IPS-15b (cell line): Measurements from ENCODE around the gene BRD1.

ENCODE experiments used
- H3K27me3 ChIP-seq: one replicate; pipeline ENCODE4 v1.6.1; 2013; ENCODE audit warnings: low read length; ENCODE audit not compliant: control insufficient read depth, insufficient read depth
- H3K36me3 ChIP-seq: one replicate; pipeline ENCODE4 v1.6.1; 2013; ENCODE audit warnings: low read length; ENCODE audit not compliant: control insufficient read depth, insufficient read depth
- H3K4me1 ChIP-seq: one replicate; pipeline ENCODE4 v1.6.1; 2013; ENCODE audit warnings: mild to moderate bottlenecking, low read length; ENCODE audit not compliant: control insufficient read depth, insufficient read depth
- H3K4me3 ChIP-seq: one replicate; pipeline ENCODE4 v1.5.1; 2013; ENCODE audit warnings: low read depth, low read length
- H3K9ac ChIP-seq: one replicate; pipeline ENCODE4 v1.6.1; 2013; ENCODE audit warnings: low read depth, mild to moderate bottlenecking, low read length
- H3K9me3 ChIP-seq: one replicate; pipeline ENCODE4 v1.6.1; 2013; ENCODE audit warnings: mild to moderate bottlenecking, low read length; ENCODE audit not compliant: control insufficient read depth, insufficient read depth

BRD1 gene

DNA sequence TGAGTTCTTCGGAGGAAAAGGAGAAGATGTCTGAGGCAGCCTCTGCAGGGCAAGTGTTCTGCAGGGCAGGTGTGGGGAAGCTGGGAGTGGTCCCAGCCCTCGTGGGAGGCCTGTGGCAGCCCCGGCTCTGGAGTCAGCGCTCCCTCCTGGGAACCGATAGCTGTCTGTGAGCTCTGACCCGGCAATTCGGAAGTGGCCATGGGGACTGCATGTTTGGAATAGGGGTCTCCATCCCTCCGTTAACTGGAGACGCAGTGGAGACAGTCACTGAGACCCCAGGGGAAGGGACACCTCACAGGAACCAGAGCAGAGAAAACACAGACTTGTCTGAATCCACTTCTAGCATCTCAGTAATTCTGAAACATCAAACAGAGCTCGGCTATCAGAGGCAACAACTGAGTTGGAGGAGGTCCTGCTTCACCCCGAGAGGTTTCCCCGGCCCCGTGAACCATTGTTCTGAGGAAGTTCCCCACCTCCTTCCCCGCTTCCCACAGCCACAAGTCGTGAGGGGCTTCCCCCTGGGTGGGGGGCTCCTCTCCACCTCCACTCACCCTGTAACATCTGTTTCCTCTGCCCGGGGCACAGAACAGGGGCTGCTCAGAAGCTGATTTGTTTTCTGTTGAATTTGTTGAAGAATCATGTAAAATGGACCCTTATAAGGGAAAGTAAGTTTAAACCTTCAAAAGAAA lies 99.6 kb downstream of the BRD1 start:
- Histone ChIP-seq H3K9ac (no peak overlapping the region), H3K4me3 (no peak overlapping the region), H3K9me3 (no peaks in the 10 kb centered on the region), H3K36me3 (no peaks in the 10 kb centered on the region), H3K27me3 (peaks cover 17% of the 10 kb centered on the region), H3K4me1 (no peaks in the 10 kb centered on the region)

GRCh38 chr22:49727191-49727880 lies 100.3 kb downstream of the BRD1 start:
- Histone ChIP-seq H3K27me3 (peaks cover 17% of the 10 kb centered on the region), H3K9ac (no peak overlapping the region), H3K36me3 (no peaks in the 10 kb centered on the region), H3K4me1 (no peaks in the 10 kb centered on the region), H3K4me3 (no peak overlapping the region), H3K9me3 (no peaks in the 10 kb centered on the region)

DNA sequence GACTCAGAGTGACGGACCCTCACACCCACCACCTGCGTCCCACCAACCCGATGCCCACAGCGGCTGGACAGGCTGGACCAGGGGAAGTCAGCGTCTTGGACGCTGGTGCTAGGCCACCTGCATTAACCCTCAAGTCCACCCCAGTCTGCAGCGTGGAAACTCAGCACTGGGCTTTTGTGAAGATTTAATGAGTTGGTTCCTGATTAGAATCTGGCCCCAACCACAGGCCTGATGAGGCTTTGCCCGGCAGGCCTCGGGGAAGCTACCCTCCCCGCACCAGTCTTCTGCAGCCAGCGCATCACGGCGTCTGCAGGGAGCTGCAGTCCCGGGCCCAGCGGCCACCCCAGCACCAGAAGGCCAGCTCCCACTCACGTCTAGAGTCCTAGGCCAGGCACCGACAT lies 101.0 kb downstream of the BRD1 start:
- H3K27me3 ChIP-seq = peaks cover 17% of the 10 kb centered on the region

GRCh38 chr22:49726022-49726681 lies 101.5 kb downstream of the BRD1 start:
- no peaks in the 10 kb centered on the region for H3K36me3 ChIP-seq
- no peak overlapping the region for H3K4me3 ChIP-seq
- H3K4me1 ChIP-seq = no peaks in the 10 kb centered on the region
- peaks cover 17% of the 10 kb centered on the region for H3K27me3 ChIP-seq
- no peaks in the 10 kb centered on the region for H3K9me3 ChIP-seq
- no peak overlapping the region for H3K9ac ChIP-seq

More for the DNA sequence above, 101.0 kb downstream of the BRD1 start:
- H3K4me1 ChIP-seq = no peaks in the 10 kb centered on the region
- H3K9ac ChIP-seq = no peak overlapping the region
- no peaks in the 10 kb centered on the region for H3K36me3 ChIP-seq
- H3K4me3 ChIP-seq = no peak overlapping the region
- H3K9me3 ChIP-seq = no peaks in the 10 kb centered on the region

DNA sequence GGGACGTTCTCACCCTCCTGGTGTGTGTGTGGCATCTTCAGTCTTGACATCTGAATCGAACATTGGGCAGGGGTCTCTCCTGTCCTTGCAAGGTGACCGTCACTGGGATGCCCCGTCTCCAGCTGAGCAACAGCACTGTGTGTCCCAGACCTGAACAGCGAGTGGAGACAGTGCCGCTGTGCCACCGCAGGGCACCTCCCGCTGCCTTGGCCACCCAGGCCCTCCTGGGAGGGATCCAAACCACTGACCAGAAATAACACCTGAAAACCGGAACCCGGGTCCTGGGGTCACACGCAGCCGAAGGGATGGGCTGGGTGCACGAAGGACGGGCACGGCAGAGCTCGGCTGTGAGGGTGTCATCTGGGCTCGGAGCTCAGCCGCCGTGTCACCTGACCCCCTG lies 102.2 kb downstream of the BRD1 start:
- H3K27me3 ChIP-seq = peaks cover 17% of the 10 kb centered on the region
- no peaks in the 10 kb centered on the region for H3K36me3 ChIP-seq
- H3K4me1 ChIP-seq = no peaks in the 10 kb centered on the region
- no peak overlapping the region for H3K4me3 ChIP-seq
- no peaks in the 10 kb centered on the region for H3K9me3 ChIP-seq
- H3K9ac ChIP-seq = no peak overlapping the region

DNA sequence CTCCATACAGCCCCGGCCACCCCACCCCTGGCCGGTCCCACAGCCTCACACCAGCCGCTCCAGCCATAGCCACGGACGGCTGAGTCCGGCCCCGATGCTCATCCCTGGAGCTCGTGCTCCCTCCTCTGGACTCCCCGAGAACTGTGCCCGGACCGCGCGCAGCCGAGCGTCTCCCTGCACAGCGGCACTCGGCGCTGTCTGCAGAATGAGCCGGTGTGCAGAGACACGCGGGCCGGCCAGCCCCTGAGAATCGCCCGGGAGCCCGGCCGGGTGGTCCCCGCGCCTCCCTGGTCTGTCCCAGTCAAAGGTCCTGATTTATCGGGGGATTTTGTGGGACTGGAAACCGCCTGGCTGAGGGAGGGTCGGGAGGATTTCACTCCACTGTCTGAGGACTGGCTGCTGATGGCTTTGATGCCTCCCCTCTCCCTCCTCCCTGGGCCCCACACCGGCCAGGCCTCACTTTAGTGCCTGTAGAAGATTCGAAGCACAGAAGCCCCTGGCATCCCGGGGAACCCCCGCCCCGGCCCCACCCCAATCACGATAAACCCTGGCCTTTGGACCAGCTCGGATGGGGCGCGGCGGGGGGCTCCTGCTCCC lies 102.7 kb downstream of the BRD1 start:
- Histone ChIP-seq H3K9ac (no peak overlapping the region), H3K9me3 (no peaks in the 10 kb centered on the region), H3K36me3 (no peaks in the 10 kb centered on the region), H3K4me1 (peaks cover under 1% of the 10 kb centered on the region), H3K4me3 (peak overlapping the region; percentile 32), H3K27me3 (peaks cover 17% of the 10 kb centered on the region)

DNA sequence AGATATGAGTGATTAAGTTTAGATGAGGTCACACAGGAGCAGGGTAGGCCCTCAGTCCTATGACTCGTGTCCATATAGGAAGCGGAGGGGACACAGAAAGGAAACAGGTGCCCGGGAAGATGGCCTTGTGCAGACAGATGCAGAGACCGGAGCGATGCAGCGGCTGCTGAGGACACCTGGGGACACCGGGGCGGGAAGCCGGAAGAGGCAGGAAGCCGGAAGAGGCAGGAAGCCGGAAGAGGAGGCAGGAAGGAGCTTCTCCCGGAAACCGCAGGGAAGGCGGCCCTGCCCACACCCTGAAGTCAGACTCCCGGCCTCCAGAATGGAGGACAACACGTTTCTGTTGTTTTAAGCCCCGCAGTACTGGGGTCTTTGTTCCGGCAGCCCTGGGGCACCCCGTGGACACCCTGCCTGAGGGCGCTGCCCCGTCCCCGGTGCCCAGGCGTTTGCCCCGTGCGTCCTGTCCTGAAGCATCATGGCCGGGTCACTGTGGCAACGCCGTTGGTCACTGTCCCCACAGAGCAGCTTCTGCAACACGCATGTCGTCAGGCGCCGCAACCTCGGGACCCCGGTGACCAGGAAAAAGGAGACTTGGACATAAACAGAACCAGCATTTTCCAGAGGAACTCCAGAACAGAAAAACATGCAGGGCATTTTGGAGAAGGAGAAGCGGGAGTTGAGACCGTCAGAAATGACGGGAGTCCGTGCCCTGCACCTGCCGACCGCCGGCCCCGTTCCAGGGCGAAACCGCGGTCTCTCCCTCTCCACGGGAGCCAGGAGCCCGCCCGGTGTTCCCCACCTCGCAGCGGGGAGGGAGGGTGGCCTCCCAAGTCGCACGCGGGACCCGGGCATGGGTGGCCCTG lies 103.4 kb downstream of the BRD1 start:
- no peaks in the 10 kb centered on the region for H3K36me3 ChIP-seq
- H3K27me3 ChIP-seq = peaks cover 17% of the 10 kb centered on the region
- peaks cover 2% of the 10 kb centered on the region for H3K4me1 ChIP-seq
- H3K9me3 ChIP-seq = no peaks in the 10 kb centered on the region
- H3K9ac ChIP-seq = no peak overlapping the region
- peak overlapping the region; percentile 32 for H3K4me3 ChIP-seq

DNA sequence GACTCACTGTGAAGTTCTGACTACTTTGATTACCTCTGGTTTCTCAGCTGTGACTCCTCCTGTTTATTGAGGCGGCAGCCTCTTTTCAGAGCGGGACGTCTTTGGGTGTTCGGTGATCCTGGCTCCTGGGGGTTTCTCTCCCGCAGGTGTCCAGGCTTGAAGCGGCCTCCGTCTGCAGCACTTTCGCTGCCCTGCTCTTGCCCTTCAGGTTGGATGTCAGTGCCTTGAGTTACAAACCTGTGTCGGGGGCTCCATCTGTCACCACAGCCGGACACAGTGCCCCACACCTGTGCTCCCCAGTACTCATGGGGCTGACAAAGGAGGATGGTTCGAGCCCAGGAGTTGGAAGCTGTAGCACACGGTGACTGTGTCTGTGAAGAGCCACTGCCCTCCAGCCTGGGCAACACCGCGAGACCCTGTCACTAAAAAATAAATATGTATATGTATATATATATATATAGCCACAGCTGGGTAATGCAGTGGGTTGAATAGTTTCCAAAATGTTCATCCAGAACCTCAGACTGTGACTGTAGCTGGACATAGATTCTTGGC lies 104.1 kb downstream of the BRD1 start:
- H3K36me3 ChIP-seq = no peaks in the 10 kb centered on the region
- no peak overlapping the region for H3K4me3 ChIP-seq
- H3K27me3 ChIP-seq = peaks cover 17% of the 10 kb centered on the region
- no peaks in the 10 kb centered on the region for H3K9me3 ChIP-seq
- peaks cover 2% of the 10 kb centered on the region for H3K4me1 ChIP-seq
- H3K9ac ChIP-seq = no peak overlapping the region
